ENCODE measurements around the gene GTSE1.

DNA sequence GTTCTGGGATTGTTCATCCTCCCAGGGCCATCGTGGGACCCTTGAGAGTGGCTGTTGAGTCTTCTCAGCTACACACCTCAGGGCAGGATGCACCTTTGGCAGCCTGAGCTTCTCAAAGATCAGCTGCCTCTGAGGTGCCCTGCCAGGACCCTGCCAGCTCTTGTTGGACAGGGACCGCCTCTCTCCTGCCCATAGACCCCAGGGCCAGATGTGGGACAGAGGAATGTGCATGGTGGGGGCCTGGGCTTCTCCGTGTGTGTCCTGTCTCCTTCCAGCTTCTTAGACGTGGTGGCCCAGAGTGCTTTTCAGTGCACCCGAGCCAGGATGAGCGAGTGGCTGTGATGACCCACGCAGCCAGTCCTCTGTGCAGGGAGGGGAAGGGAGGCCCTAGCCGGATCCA is 32.9 kb downstream of the GTSE1 start:
- TF ChIP-seq EZH2 (IDR thresholded peaks at IDR 0.05; ENCODE audit: insufficient read depth, poor library complexity, severe bottlenecking): no peak
- TF ChIP-seq EZH2phosphoT487 (IDR thresholded peaks at IDR 0.05; ENCODE audit: insufficient read depth, low read depth): no peak
